Measurements from ENCODE around the gene SEC23B. TPM values are rescaled to one million over a fixed set of nuclear protein-coding genes. Genes with fewer than 3 reads are reported as not detected.

Gene SEC23B
- total RNA-seq, 1 experiment from 2014 or later: 24.2 TPM

Other genes starting within 250 kb of the SEC23B start
- gene ZNF133, start 219.4 kb upstream of the SEC23B start, total RNA-seq (2014; rRNA removed; shearing (Covaris generic); ENCODE audit: low replicate concordance): 3.7 and 5.4 TPM in 2 replicates
- 0.10 and 0.40 TPM in 2 replicates for gene DZANK1, start 40.9 kb upstream of the SEC23B start, total RNA-seq (2014; rRNA removed; shearing (Covaris generic); ENCODE audit: low replicate concordance)
- gene POLR3F, start 40.5 kb upstream of the SEC23B start, total RNA-seq (2014; rRNA removed; shearing (Covaris generic); ENCODE audit: low replicate concordance): 7.7 and 12.6 TPM in 2 replicates
- gene RBBP9, start 10.7 kb upstream of the SEC23B start, total RNA-seq (2014; rRNA removed; shearing (Covaris generic); ENCODE audit: low replicate concordance): 13.2 and 19.5 TPM in 2 replicates
- 32.8 and 200 TPM in 2 replicates for gene SMIM26, start 59.5 kb downstream of the SEC23B start, total RNA-seq (2014; rRNA removed; shearing (Covaris generic); ENCODE audit: low replicate concordance)
- gene DTD1, start 80.1 kb downstream of the SEC23B start, total RNA-seq (2014; rRNA removed; shearing (Covaris generic); ENCODE audit: low replicate concordance): 48.2 and 66.9 TPM in 2 replicates